ENCODE data around the gene CCDC61. TPM values are rescaled to one million over a fixed set of nuclear protein-coding genes. Genes with fewer than 3 reads are reported as not detected.

The CCDC61 gene
- total RNA-seq, 1 donor from 2014 or later, result 9.5 TPM

- Mint-ChIP-seq H3K4me3 (ENCODE audit: unreplicated experiment) (no peak overlapping the region), H3K4me1 (ENCODE audit: unreplicated experiment) (no peaks in the 10 kb centered on the region), H3K9me3 (ENCODE audit: unreplicated experiment) (no peaks in the 10 kb centered on the region), H3K27ac (ENCODE audit: unreplicated experiment) (no peak overlapping the region), H3K27me3 (ENCODE audit: unreplicated experiment) (peaks cover 4% of the 10 kb centered on the region), H3K36me3 (ENCODE audit: low read depth, unreplicated experiment) (peaks cover 4% of the 10 kb centered on the region)
- DNase-seq (ENCODE audit: low spot score), result no peak
- no peak for TF ChIP-seq CTCF (IDR thresholded peaks at IDR 0.05; ENCODE audit: unreplicated experiment)
These were observed 72.4 kb downstream of the CCDC61 start for GRCh38 chr19:46067691-46068090.

Small RNA genes lying within 50 kb of the gene (microRNA-seq; reads per million reads assigned to microRNA genes)
- 330 reads per million, percentile 89 among the genes with 10 or more reads in this experiment for gene MIR769 (ENCODE audit: unreplicated experiment)

Other genes starting within 250 kb of the CCDC61 start
- gene SIX5, start 226.2 kb upstream of the CCDC61 start, total RNA-seq (ENCODE audit: unreplicated experiment), result 21.9 TPM
- 80.3 TPM for gene DMPK, start 213.0 kb upstream of the CCDC61 start, total RNA-seq (ENCODE audit: unreplicated experiment)
- gene DMWD, start 202.6 kb upstream of the CCDC61 start, total RNA-seq (ENCODE audit: unreplicated experiment), result 95.3 TPM
- 0.28 TPM for gene RSPH6A, start 180.2 kb upstream of the CCDC61 start, total RNA-seq (ENCODE audit: unreplicated experiment)
- 70.7 TPM for gene SYMPK, start 132.3 kb upstream of the CCDC61 start, total RNA-seq (ENCODE audit: unreplicated experiment)
- gene FOXA3, start 131.1 kb upstream of the CCDC61 start, total RNA-seq (ENCODE audit: unreplicated experiment), result 1.1 TPM
- gene IRF2BP1, start 109.3 kb upstream of the CCDC61 start, total RNA-seq (ENCODE audit: unreplicated experiment), result 17.6 TPM
- 9.0 TPM for gene MYPOP, start 92.9 kb upstream of the CCDC61 start, total RNA-seq (ENCODE audit: unreplicated experiment)
- gene NANOS2, start 80.7 kb upstream of the CCDC61 start, total RNA-seq (ENCODE audit: unreplicated experiment), result not detected
- gene NOVA2, start 21.6 kb upstream of the CCDC61 start, total RNA-seq (ENCODE audit: unreplicated experiment), result 86.0 TPM
- 0.54 TPM for gene PGLYRP1, start 27.6 kb downstream of the CCDC61 start, total RNA-seq (ENCODE audit: unreplicated experiment)
- not detected for gene IGFL4, start 45.5 kb downstream of the CCDC61 start, total RNA-seq (ENCODE audit: unreplicated experiment)
- not detected for gene IGFL3, start 129.2 kb downstream of the CCDC61 start, total RNA-seq (ENCODE audit: unreplicated experiment)
- not detected for gene IGFL2, start 152.8 kb downstream of the CCDC61 start, total RNA-seq (ENCODE audit: unreplicated experiment)
- not detected for gene IGFL1, start 234.3 kb downstream of the CCDC61 start, total RNA-seq (ENCODE audit: unreplicated experiment)